HEK293T (cell line): ENCODE measurements around the gene RPLP2.

Source experiments
- ARNT ChIP-seq: fragments of 450-650 bp; IDR thresholded peaks from 2 replicates; pipeline ENCODE4 v1.6.1; 2017; ENCODE audit warnings: mild to moderate bottlenecking
- BHLHE40 ChIP-seq: fragments of 450-650 bp; IDR thresholded peaks from 2 replicates; pipeline ENCODE4 v1.6.1; 2016; ENCODE audit warnings: mild to moderate bottlenecking, moderate library complexity, borderline replicate concordance
- CTBP1 ChIP-seq: fragments of 450-650 bp; IDR thresholded peaks from 2 replicates; pipeline ENCODE4 v1.6.1; 2016; ENCODE audit warnings: borderline replicate concordance
- FOXA1 ChIP-seq: fragments of 450-650 bp; IDR thresholded peaks from 2 replicates; pipeline ENCODE4 v1.6.1; 2016; ENCODE audit warnings: mild to moderate bottlenecking
- FOXK2 ChIP-seq: fragments of 450-650 bp; IDR thresholded peaks from 2 replicates; pipeline ENCODE4 v1.6.1; 2016; ENCODE audit warnings: mild to moderate bottlenecking
- FOXM1 ChIP-seq: fragments of 450-650 bp; IDR thresholded peaks from 2 replicates; pipeline ENCODE4 v1.6.1; 2017; ENCODE audit warnings: mild to moderate bottlenecking, borderline replicate concordance
- HDGF ChIP-seq: fragments of 450-650 bp; IDR thresholded peaks from 2 replicates; pipeline ENCODE4 v1.6.1; 2017; ENCODE audit warnings: antibody characterized with exemption, borderline replicate concordance
- LEF1 ChIP-seq: fragments of 450-650 bp; IDR thresholded peaks from 2 replicates; pipeline ENCODE4 v1.6.1; 2017; ENCODE audit warnings: mild to moderate bottlenecking, borderline replicate concordance
- NFRKB ChIP-seq: fragments of 450-650 bp; IDR thresholded peaks from 2 replicates; pipeline ENCODE4 v1.6.1; 2016; ENCODE audit warnings: mild to moderate bottlenecking, moderate library complexity
- SP1 ChIP-seq: fragments of 450-650 bp; IDR thresholded peaks from 2 replicates; pipeline ENCODE4 v1.6.1; 2017
- SUZ12 ChIP-seq: fragments of 450-650 bp; IDR thresholded peaks from 2 replicates; pipeline ENCODE4 v1.6.1; 2016; ENCODE audit warnings: mild to moderate bottlenecking
- TARDBP ChIP-seq: fragments of 450-650 bp; IDR thresholded peaks from 2 replicates; pipeline ENCODE4 v1.6.1; 2016
- ZNF384 ChIP-seq: fragments of 450-650 bp; IDR thresholded peaks from 2 replicates; pipeline ENCODE4 v1.6.1; 2016
- TF ChIP-seq, protein P1 (sequence below): fragments of 450-650 bp; IDR thresholded peaks from 2 replicates; pipeline ENCODE4 v1.6.1; 2016

DNA sequence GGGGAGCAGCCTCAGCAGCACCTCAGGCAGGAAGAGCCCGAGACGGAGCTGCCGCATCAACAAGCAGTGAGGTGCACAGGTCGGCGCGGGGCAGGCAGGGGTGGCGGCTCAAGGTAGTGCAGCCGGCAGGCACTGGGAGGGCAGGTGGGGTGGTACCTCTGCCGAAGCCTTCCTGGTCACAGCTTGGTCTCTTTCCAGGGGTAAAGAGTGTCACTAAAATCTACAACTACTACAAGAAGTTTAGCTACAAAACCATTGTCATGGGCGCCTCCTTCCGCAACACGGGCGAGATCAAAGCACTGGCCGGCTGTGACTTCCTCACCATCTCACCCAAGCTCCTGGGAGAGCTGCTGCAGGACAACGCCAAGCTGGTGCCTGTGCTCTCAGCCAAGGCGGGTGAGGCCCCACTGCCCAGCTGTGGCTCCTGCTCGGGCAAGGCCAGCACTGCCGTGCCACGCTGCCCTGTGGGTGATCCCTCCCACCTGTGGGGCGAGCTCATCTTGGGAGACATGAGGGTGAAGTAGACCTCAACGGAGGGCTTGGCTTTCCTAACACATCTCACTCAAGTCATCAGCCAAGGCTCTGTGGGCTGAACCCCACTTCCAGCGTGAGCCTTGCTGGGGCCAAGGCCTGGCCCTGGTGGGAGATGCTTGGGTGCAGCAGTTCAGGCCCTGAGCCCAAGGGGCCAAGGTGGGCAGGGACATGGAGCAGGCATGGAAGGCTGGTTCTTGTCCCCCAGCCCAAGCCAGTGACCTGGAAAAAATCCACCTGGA is 46.0 kb upstream of the RPLP2 start:
- no peak for TF ChIP-seq FOXM1
- TF ChIP-seq BHLHE40, result no peak
- TF ChIP-seq ARNT, result no peak
- TF ChIP-seq SP1, result no peak
- no peak for TF ChIP-seq ZNF384
- TF ChIP-seq SUZ12, result no peak
- TF ChIP-seq LEF1, result no peak
- no peak for TF ChIP-seq FOXA1
- no peak for TF ChIP-seq FOXK2
- no peak for TF ChIP-seq HDGF
- no peak for TF ChIP-seq CTBP1
- no peak for TF ChIP-seq TARDBP
- TF ChIP-seq, protein P1, sequence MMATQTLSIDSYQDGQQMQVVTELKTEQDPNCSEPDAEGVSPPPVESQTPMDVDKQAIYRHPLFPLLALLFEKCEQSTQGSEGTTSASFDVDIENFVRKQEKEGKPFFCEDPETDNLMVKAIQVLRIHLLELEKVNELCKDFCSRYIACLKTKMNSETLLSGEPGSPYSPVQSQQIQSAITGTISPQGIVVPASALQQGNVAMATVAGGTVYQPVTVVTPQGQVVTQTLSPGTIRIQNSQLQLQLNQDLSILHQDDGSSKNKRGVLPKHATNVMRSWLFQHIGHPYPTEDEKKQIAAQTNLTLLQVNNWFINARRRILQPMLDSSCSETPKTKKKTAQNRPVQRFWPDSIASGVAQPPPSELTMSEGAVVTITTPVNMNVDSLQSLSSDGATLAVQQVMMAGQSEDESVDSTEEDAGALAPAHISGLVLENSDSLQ, result no peak
- TF ChIP-seq NFRKB, result no peak
